ENCODE measurements around the gene PFDN6. TPM values are rescaled to one million over a fixed set of nuclear protein-coding genes. Genes with fewer than 3 reads are reported as not detected.

Gene PFDN6
- total and polyA plus RNA-seq, 2 of the 13 experiments (the other 11 are each of a cell fraction or from before 2014, with no cell fraction given): 75.5 to 87.0 TPM

DNA sequence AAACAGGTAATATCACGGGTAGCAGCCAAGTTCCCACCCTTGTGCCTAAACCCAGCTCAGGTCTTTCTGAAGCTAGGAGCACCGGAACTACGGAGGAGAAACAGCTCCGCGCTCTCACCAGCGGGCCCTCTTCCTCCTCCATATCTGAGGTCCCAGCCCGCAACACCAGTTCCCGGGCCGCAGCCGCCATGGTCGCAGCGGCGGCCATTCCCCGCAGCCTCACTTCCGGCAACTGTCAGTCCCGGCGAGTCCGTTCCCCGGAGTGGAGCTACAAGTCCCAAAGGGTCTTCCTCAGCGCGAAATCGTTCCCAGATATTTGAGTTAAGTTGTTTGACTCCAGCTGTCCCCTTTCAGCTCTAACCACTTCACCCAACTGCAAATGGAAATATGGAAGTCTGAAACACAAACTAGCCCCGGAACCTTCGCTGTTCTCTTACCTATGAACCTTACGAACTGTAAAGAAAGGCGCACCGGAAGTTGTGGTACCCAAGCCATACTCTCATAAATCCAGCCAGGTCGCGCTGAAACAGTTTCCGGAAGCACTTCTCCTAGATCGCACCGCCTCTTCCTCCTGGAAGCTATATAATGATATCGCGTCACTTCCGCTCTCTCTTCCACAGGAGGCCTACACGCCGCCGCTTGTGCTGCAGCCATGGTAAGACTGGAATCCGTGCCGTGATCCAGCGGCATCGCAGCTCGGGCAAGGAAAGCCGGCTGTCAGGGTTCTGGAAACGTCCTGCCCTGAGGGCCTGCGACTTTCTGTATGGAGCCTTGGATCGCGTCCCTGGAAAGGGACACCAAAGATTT, 17.7 kb upstream of the PFDN6 start, which contains the start of the genes RPS18 and VPS52 (continued):
- TF ChIP-seq LCORL (IDR thresholded peaks at IDR 0.05): peak; percentile 25; the same call in 1 of the 2 replicates
- peak; percentile 51; the same call in 1 of the 2 replicates for TF ChIP-seq LCORL (CRISPR knock-in tag; IDR thresholded peaks at IDR 0.05)
- TF ChIP-seq SMYD3 (CRISPR knock-in tag; IDR thresholded peaks at IDR 0.05): peak; percentile 89
- TF ChIP-seq STAG1 (CRISPR knock-in tag; IDR thresholded peaks at IDR 0.05): peak; percentile 4; the same call in 1 of the 2 replicates
- TF ChIP-seq, protein P1, sequence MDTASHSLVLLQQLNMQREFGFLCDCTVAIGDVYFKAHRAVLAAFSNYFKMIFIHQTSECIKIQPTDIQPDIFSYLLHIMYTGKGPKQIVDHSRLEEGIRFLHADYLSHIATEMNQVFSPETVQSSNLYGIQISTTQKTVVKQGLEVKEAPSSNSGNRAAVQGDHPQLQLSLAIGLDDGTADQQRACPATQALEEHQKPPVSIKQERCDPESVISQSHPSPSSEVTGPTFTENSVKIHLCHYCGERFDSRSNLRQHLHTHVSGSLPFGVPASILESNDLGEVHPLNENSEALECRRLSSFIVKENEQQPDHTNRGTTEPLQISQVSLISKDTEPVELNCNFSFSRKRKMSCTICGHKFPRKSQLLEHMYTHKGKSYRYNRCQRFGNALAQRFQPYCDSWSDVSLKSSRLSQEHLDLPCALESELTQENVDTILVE (CRISPR knock-in tag; IDR thresholded peaks at IDR 0.05): peak; percentile 87; the same call in 1 of the 2 replicates
- no peak for TF ChIP-seq TRIM24 (CRISPR knock-in tag; IDR thresholded peaks at IDR 0.05)
- peak; percentile 84 for TF ChIP-seq ZNF331 (CRISPR knock-in tag; IDR thresholded peaks at IDR 0.05)
- peak; percentile 41 for TF ChIP-seq CEBPG (CRISPR knock-in tag; IDR thresholded peaks at IDR 0.05)
- TF ChIP-seq, protein P2, sequence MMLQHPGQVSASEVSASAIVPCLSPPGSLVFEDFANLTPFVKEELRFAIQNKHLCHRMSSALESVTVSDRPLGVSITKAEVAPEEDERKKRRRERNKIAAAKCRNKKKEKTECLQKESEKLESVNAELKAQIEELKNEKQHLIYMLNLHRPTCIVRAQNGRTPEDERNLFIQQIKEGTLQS (CRISPR knock-in tag; IDR thresholded peaks at IDR 0.05): no peak; the same call in 1 of the 2 replicates
- TF ChIP-seq ZNF674 (CRISPR knock-in tag; IDR thresholded peaks at IDR 0.05; ENCODE audit: low read depth): peak; percentile 69; the same call in 1 of the 2 replicates
- peak; percentile 28; the same call in 1 of the 2 replicates for TF ChIP-seq ZNF83 (CRISPR knock-in tag; IDR thresholded peaks at IDR 0.05; ENCODE audit: borderline replicate concordance)
- TF ChIP-seq TGIF2 (CRISPR knock-in tag; IDR thresholded peaks at IDR 0.05): peak; percentile 58
- TF ChIP-seq, protein P3, sequence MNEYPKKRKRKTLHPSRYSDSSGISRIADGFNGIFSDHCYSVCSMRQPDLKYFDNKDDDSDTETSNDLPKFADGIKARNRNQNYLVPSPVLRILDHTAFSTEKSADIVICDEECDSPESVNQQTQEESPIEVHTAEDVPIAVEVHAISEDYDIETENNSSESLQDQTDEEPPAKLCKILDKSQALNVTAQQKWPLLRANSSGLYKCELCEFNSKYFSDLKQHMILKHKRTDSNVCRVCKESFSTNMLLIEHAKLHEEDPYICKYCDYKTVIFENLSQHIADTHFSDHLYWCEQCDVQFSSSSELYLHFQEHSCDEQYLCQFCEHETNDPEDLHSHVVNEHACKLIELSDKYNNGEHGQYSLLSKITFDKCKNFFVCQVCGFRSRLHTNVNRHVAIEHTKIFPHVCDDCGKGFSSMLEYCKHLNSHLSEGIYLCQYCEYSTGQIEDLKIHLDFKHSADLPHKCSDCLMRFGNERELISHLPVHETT (CRISPR knock-in tag; conservative IDR thresholded peaks at IDR 0.05): peak; percentile 90
- no peak; the same call in 1 of the 2 replicates for TF ChIP-seq MIXL1 (CRISPR knock-in tag; IDR thresholded peaks at IDR 0.05)
- peak; percentile 58; the same call in 1 of the 2 replicates for TF ChIP-seq SOX13 (IDR thresholded peaks at IDR 0.05)
- peak in 1 of 2 experiments; percentile 35; a peak in 1 of 4 replicates for TF ChIP-seq SOX13 (CRISPR knock-in tag; conservative IDR thresholded peaks at IDR 0.05 in 1 of 2, IDR thresholded peaks at IDR 0.05 in 1 of 2)
- TF ChIP-seq, protein P4, sequence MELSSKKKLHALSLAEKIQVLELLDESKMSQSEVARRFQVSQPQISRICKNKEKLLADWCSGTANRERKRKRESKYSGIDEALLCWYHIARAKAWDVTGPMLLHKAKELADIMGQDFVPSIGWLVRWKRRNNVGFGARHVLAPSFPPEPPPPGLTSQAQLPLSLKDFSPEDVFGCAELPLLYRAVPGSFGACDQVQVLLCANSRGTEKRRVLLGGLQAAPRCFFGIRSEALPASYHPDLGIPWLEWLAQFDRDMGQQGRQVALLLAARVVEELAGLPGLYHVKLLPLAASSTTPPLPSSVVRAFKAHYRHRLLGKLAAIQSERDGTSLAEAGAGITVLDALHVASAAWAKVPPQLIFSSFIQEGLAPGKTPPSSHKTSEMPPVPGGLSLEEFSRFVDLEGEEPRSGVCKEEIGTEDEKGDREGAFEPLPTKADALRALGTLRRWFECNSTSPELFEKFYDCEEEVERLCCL (CRISPR knock-in tag; IDR thresholded peaks at IDR 0.05; ENCODE audit: borderline replicate concordance): peak; percentile 91
